HG03060 (cell line): ENCODE measurements around the gene NDUFS8.

Source experiments
- ATAC-seq: cut with Tn5 transposase; IDR thresholded peaks from one replicate; pipeline ENCODE4 v1.9.1; 2021; ENCODE audit warnings: low read depth, moderate number of reproducible peaks; ENCODE audit not compliant: unreplicated experiment

NDUFS8 gene

GRCh38 chr11:68002938-68003845, 27.3 kb upstream of the NDUFS8 start:
- ATAC-seq, result no peak

GRCh38 chr11:68003846-68004550, 26.5 kb upstream of the NDUFS8 start, which contains the start of gene UNC93B1:
UNC93B1 (minus strand) TSS chr11:68004097; CDS start chr11:68004043, 54 bp downstream.
- no peak for ATAC-seq

- no peak for ATAC-seq
These were observed 25.7 kb upstream of the NDUFS8 start for GRCh38 chr11:68004551-68005335.

GRCh38 chr11:68006606-68007166, 23.8 kb upstream of the NDUFS8 start:
- ATAC-seq, result no peak

- no peak for ATAC-seq
These were observed 22.7 kb upstream of the NDUFS8 start for GRCh38 chr11:68007498-68008380.

DNA sequence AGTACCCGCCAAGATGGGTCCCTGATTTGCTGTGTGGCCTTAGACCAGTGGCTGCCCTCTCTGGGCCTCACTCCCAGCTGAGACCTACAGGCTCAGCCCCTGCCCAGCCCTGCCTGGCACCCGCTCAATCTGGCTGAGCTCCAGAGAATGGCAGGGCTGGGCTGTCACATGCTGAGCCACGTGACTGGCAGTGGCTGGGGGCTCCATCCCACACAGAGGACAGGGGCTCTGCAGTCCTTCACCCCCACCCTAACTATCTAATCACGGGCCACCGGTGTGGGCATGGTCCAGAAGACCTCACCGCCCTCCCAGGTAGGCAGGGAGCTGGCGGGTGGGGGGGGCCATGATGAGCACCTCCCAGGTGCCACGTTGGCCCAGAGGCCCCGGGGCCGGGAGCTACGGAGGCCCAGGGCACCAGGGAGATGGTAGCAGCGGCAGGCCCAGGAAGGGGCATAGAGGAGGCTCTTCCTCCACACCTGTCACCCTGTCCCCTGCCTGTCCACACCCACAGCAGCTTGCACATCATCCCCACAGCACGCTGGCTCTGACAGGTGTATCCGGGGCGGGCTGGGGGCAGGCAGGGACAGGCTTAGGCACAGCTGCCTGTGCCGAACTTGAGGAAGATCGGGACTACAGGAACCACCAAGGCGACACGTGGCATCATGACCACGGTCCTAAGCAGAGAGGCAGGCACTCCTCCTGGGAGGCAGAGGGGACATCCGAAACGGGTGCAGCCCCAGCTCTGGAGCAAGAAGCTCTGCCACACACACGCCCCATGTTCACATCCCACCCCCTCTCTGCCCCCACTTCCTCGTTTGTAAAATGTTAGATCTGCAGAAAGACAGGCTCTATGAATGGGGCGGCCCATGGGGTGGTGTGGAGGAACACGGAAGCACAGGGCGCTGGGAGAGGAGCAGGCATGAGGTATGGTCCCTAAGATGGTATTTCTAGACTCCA, 21.8 kb upstream of the NDUFS8 start:
- no peak for ATAC-seq

DNA sequence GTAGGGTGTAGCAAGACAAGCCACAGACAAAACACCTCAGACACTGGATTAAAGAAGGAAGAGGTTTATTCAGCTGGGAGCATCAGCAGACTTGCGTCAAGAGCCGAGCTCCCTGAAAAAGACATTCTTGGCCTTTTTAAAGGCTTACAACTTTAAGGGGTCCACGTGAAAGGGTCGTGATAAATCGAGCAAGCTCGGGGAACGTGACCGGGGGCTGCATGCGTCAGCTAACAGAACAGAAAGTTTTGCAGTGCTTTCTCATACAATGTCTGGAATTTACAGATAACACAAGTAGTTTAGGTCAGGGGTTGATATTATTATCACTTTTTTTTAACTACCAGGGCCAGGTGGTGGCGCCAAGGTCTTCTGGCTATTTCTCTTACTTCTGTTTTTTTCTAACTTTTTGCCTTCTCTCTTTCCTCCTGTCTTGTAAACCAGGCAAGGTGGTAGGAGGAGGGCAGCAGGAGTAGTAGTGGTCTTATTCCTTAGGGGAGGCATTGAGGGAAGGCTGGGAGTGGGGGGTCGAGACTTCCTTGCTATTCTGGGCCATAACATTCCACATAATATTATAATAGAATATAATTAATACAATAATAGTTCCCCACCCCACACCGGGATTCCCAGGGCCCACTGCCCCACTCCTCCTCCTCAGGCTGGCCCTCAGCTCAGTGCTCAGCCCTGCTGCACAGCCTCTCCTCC, 20.9 kb upstream of the NDUFS8 start:
- ATAC-seq, result no peak

DNA sequence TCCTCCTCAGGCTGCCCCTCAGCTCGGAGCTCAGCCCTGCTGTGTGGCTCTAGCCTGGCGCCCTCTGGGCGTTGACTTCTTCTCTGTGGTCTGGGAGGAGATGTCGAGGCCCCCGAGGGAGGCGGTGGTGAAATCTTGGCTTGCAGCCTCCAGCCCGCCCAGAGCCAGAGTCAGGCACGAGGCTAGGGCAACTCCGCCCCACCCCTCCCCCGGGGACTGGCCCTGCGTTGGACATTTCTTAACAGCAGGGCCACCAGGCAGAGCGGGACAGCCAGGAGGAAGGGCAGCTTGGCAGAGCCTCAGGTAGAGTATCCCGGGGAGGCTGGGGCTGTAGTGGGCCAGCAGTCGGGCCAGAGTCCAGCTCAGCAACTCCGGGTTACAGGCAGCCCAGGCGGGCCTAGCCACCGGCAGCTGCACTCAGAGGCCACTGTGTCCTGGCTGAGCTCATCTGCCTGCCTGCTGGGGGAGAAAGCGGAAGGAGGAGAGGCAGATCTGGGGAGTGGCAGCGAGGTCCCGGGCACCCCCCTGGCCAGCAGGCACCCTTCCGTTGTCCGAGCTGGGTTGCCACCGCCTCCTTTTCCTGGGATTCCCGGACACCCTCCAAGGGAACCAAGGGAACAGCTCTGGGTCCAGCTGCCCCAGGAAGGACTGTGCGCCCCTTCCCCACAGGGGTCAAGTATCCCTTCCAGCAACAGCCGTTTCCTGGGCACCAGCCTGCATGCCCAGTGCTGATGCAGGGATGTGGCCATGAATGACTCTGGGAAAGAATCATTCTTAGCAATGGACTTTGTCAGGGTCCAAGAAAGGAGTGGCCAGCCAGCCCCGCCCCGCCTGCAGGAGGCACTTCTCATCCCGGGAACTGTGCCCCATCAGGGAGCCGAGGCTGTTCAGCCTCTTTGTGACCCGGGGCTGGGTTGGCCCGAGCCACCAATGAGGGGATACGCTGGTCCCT, 20.1 kb upstream of the NDUFS8 start, which contains the start of gene ALDH3B1:
Gene ALDH3B1 (plus strand): TSS at position 238 of the 952 bp plus-strand sequence. CDS start 4,971 bp downstream, outside the sequence.
- ATAC-seq, result no peak

DNA sequence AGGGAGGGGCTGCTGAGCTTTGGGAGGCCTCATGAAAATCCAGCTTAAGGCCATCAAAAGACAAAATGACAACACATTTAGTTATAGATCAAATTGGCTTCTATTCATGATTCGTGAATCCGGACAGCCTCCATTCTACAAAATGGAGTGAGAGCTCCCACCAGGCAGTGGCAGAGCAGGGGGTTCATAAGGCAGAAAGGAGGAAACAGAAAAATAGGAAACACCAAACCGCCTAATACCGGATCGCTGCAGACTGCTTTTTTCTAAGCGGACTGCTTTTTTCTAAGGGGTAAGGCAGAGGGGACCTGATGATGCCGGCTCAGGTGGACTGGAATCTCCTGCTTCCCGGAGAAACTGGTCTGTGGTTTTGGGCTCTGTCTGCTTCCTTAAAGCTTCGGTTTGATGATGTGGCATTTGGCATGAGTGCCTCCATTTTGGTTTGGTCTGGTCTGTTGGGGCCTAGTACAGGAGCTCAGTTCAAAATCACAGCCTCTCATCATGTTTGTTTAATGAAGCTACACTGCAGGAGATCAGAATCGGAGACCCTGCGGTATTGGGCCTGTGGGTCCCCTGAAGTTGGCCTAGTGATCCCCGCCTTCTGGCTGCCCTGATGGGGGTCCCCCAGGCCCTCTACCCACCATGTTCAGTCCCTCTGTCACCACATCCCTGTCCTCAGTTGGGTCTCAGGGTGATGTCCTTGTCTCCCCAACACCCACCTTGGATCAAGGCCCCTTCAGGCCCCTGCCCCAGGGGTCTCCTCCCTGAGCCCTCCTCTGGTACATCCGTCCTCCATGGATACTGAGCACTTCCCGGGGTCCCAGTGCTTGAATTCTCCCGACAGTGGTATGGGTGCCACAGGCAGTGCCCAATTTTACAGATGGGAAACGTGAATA, 19.2 kb upstream of the NDUFS8 start:
- ATAC-seq, result no peak

GRCh38 chr11:68012044-68012842, 18.2 kb upstream of the NDUFS8 start:
- no peak for ATAC-seq

DNA sequence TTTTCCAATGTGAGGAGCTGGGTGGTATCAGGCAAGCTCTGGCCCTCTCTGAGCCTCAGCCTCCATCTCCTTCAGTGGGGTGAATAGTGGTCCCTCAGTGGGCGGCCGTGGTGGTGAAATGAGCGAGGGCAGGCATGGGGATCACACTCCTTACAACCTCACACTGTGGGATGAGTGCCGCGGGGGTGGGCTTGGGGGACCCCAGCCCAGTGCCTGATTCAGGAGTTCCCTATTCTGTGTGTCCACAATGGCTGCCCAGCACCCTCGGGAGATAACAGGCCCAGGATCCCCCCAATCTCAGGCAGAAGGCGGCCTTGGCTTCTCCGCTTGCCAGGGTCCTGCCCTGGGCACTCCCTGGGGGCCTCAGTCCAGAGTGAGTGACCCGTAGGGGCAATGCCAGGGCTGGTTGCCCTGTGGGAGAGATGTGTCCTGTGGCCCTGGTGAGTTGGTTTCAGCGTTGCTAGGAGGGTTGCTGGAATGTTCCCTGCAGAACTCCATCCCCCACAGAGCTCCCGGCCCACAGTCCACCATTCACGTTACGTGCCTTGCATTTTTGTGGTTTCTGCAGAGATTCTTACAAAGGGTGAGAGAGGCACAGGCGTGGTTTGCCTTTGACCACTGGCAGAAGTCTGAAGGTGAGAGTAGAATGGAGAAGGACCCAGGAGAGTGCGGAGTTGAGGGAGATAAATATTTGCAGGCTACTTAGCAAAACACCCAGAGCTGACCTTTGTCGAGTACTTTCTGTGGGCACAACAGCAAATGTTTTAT, 17.5 kb upstream of the NDUFS8 start:
- ATAC-seq, result no peak

GRCh38 chr11:68013611-68014156, 16.8 kb upstream of the NDUFS8 start:
- ATAC-seq, result no peak

DNA sequence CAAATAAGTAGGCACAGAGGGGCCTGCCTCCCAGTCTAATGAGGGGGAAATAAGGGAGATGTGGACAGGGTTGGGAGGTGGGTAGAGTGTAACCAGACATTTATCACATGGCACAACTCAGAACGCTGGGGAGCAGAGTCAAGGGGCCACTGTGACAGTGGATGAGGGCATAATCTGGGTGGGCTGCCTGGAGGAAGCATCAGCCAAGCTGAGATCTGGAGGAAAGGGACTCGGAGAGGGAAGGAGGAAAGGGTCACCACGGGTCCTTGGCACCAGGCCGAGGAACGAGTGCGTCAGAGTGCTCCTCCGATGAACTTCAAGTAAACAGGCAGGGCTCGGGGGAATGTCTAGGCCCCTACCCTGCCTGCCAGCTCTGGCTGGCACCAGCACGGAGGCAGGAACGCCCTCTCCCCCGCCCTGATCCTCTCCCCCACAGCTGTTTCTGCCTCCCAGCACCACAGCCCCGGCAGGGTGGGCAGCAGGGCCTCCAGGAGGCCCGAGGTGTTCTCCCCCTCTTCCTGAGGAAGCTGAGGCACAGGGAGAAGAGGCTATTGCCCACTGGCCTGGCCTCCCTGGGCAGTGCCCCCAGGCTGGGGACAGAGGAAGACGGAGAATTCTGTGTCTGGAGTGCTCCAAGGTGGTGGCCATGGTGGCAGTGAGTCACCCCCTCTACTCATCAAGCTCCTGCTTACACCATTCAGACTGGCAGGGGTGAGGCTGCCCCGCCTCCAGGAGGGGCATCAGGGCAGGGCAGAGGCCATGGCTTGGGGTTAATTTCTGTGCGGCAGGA, 16.1 kb upstream of the NDUFS8 start:
- ATAC-seq, result no peak
